Tibial artery (tissue), 4 donors: ENCODE data around the gene ACSBG1.

Source experiments
- DNase-seq, 2 donors: peaks; one replicate each; pipeline ENCODE4 v3.0.0-alpha.2; 2019
- H3K27ac ChIP-seq, 2 donors: fragments of 200-600 bp; sonication (generic) in 1 of 2; 1 replicate in 1 of 2; 2 replicates in 1 of 2; pipeline ENCODE4 v1.5.1; 2018 to 2019; ENCODE audit warnings: mild to moderate bottlenecking in 1 of 2
- H3K27me3 ChIP-seq, 2 donors: fragments of 200-600 bp; sonication (generic) in 1 of 2; one replicate each; pipeline versions ENCODE4 v1.5.1 to v1.6.0; 2016 to 2019
- H3K36me3 ChIP-seq, 3 donors: fragments of 200-600 bp; sonication (generic) in 2 of 3; one replicate each; pipeline ENCODE4 v1.5.1; 2016 to 2019; ENCODE audit warnings: mild to moderate bottlenecking in 2 of 3
- H3K4me1 ChIP-seq, 4 donors: fragments of 200-600 bp; sonication (generic) in 2 of 4; 1 replicate in 3 of 4; 2 replicates in 1 of 4; pipeline ENCODE4 v1.5.1; 2016 to 2019
- H3K4me3 ChIP-seq, 2 donors: fragments of 200-600 bp; sonication (generic) in 1 of 2; 1 replicate in 1 of 2; 2 replicates in 1 of 2; pipeline ENCODE4 v1.5.1; 2018 to 2019; ENCODE audit warnings: mild to moderate bottlenecking in 2 of 2
- H3K9me3 ChIP-seq, 3 donors: fragments of 200-600 bp; sonication (generic) in 1 of 3; one replicate each; pipeline ENCODE4 v1.5.1; 2016 to 2019
- intact Hi-C: fragments of 100-400 bp; cut with DNase I; formaldehyde crosslinking; loops from one replicate; pipeline ENCODE4 v1.15.0; 2023; ENCODE audit warnings: low total_unique reads
- TF ChIP-seq, protein P1 (sequence below), 2 experiments: fragments of 200-600 bp in 1 of 2; fragments of 450-650 bp in 1 of 2; IDR thresholded peaks; one replicate each; pipeline ENCODE4 v1.5.1; 2017 to 2019; ENCODE audit warnings: antibody characterized with exemption in 2 of 2, mild to moderate bottlenecking in 1 of 2, moderate library complexity in 1 of 2

Gene ACSBG1, protein sequence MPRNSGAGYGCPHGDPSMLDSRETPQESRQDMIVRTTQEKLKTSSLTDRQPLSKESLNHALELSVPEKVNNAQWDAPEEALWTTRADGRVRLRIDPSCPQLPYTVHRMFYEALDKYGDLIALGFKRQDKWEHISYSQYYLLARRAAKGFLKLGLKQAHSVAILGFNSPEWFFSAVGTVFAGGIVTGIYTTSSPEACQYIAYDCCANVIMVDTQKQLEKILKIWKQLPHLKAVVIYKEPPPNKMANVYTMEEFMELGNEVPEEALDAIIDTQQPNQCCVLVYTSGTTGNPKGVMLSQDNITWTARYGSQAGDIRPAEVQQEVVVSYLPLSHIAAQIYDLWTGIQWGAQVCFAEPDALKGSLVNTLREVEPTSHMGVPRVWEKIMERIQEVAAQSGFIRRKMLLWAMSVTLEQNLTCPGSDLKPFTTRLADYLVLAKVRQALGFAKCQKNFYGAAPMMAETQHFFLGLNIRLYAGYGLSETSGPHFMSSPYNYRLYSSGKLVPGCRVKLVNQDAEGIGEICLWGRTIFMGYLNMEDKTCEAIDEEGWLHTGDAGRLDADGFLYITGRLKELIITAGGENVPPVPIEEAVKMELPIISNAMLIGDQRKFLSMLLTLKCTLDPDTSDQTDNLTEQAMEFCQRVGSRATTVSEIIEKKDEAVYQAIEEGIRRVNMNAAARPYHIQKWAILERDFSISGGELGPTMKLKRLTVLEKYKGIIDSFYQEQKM

DNA sequence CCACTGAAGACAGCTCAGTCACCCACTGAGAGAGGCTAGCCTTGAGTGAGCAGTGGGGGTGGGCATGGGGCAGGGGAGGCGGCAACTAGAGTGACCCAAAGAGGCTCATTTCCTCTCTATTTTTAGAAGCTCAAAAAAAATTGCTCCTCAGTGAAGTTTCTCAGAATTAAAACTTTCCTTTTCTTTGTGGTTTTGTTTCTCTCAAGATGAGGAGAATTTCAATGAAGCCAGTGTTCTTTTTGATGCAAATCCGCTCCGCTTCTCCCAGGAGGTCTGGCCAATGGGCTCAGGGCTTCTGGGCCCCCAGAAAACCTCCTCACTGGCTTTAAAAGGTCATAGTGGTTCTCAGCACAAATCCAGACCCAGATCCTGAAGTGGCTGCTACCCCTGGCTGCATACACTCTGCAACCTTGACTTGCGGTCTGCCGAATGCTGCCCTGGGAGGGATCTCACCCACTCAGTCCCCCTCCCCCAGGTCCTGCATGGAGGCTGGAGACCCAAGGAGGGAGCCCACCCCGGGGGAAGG lies at the start of gene ACSBG1:
TSS of gene ACSBG1 (minus strand) at position 51 of the 526 bp plus-strand sequence. CDS start 64 bp downstream, outside the sequence.
- DNase-seq = no peak
- Histone ChIP-seq H3K4me3 (no peak within 1 kb of the TSS), H3K36me3 (no peaks in the 10 kb centered on the region), H3K27ac (no peak within 1 kb of the TSS), H3K4me1 (no peaks in the 10 kb centered on the region), H3K27me3 (peaks cover 0 to 16% of the 10 kb centered on the region in 2 donors), H3K9me3 (no peaks in the 10 kb centered on the region)
- intact Hi-C loops = loop anchor here (10.0 kb wide), 1 partner anchor 270 kb away; no protein-coding TSS in a partner anchor
- TF ChIP-seq, protein P1, sequence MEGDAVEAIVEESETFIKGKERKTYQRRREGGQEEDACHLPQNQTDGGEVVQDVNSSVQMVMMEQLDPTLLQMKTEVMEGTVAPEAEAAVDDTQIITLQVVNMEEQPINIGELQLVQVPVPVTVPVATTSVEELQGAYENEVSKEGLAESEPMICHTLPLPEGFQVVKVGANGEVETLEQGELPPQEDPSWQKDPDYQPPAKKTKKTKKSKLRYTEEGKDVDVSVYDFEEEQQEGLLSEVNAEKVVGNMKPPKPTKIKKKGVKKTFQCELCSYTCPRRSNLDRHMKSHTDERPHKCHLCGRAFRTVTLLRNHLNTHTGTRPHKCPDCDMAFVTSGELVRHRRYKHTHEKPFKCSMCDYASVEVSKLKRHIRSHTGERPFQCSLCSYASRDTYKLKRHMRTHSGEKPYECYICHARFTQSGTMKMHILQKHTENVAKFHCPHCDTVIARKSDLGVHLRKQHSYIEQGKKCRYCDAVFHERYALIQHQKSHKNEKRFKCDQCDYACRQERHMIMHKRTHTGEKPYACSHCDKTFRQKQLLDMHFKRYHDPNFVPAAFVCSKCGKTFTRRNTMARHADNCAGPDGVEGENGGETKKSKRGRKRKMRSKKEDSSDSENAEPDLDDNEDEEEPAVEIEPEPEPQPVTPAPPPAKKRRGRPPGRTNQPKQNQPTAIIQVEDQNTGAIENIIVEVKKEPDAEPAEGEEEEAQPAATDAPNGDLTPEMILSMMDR (IDR thresholded peaks at IDR 0.05) = no peak

DNA sequence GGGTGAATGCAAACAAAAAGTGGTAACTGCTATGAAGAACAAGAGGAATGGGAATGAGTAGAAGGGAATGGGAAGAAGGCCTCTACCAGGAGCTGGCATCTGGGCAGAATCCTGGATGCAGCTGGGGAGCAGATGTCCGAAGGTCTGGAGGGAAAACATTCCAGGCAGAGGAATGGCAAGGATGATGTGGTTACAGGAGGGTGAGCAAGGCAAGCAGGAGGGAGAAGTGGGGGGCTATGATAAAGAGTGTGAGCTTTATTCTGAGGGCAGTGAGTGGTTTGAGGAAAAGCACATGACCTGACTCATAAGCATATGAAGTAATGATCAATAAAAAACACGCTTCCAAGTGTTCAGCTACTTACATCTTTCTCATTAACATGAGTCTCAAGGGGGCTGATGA lies 48.0 kb upstream of the ACSBG1 start:
- Histone ChIP-seq H3K27me3 (no peaks in the 10 kb centered on the region), H3K27ac (no peak overlapping the region), H3K9me3 (no peaks in the 10 kb centered on the region), H3K4me1 (no peaks in the 10 kb centered on the region), H3K36me3 (peaks cover 28 to 96% (median 76%) of the 10 kb centered on the region in 3 donors), H3K4me3 (no peak overlapping the region)
- intact Hi-C loops = no loop called here
- DNase-seq = no peak
- TF ChIP-seq, protein P1 (IDR thresholded peaks at IDR 0.05) = no peak

DNA sequence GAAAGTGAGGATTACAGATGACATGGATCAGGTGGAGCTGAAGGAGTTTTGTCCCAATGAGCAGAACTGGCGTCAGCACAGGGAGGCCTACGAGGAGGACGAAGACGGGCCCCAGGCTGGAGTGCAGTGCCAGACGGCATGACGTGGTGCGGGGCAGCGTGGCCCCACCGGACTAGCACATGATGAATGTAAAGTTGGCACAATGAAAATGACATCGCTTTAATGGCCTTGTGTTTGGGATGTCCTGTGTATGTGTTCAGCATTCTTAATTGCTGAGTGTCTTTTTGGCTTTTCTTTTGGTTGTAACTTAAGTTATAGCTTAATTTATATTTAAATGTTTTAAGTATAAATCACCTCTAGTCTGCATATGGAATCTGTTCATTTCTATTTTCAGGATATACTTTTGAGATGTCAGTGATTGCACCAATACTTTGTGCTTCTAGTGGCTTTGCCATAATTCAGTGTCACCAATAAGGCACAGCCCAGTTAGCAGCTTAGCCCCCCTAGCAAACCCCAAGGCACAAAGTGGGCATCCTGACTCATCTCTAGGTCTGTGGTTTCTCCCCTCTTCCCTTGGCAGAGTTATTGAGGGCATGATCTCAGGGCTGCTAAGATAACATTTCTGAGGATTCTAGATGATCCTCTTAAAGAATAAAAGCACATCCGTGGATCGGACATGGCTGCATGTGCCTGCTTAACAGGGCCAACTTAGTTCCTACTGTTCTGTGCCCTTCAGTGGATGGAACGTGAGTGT lies 46.1 kb upstream of the ACSBG1 start:
- Histone ChIP-seq H3K36me3 (peaks cover 26 to 91% (median 67%) of the 10 kb centered on the region in 3 donors), H3K27ac (no peak overlapping the region)

DNA sequence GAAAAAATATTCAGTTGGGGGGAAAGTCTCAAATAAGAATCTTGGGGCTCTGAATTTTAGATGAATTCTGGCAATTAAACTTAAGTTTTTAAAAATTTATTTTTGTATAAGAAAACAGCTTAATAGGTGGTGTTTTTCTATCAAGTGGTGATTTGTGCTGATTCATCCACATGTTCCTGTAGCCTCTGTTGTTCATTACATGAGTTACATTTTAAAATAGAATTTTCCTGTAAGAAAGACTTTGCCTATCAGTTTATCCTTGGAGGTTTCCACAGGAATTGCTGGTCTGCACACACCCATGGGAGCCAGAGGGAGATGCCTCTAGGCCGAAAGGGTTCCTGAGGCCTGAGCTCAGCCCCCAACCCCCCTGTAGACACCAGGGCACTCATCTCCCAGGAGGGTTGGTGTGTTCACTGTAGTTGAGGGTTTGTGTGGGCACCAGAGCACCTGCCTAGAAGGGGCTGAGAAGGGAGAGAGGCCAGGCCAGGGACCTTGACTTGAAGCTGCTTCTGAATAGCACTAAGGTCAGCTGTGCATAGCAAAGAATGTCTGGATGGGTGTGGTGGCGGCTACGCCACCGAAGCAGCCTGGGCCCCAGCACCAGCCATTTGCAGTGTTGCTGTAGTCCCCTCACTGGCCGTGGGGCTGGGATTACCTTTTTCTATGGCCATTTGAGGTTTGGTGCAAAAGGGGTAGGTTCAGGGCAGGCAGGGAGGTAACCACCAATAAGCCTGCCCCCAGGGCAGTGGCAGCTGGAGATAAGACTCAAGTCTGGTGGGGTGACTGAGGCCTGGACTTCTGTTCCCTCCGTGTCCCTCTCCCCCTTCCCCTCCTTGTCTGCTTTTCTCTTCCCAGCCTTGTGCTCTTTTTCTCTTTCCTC lies 41.9 kb upstream of the ACSBG1 start:
- DNase-seq = no peak
- TF ChIP-seq, protein P1 (IDR thresholded peaks at IDR 0.05) = no peak
- intact Hi-C loops = no loop called here

More for the DNA sequence above, 46.1 kb upstream of the ACSBG1 start:
- no peak for DNase-seq
- no peaks in the 10 kb centered on the region for H3K27me3 ChIP-seq
- intact Hi-C loops = no loop called here
- no peaks in the 10 kb centered on the region for H3K9me3 ChIP-seq
- TF ChIP-seq, protein P1 (IDR thresholded peaks at IDR 0.05) = no peak
- no peaks in the 10 kb centered on the region for H3K4me1 ChIP-seq
- no peak overlapping the region for H3K4me3 ChIP-seq

More for the DNA sequence above, 41.9 kb upstream of the ACSBG1 start:
- Histone ChIP-seq H3K36me3 (peaks cover 5 to 73% (median 44%) of the 10 kb centered on the region in 3 donors), H3K27ac (no peak overlapping the region), H3K4me3 (no peak overlapping the region), H3K27me3 (no peaks in the 10 kb centered on the region), H3K9me3 (no peaks in the 10 kb centered on the region), H3K4me1 (no peaks in the 10 kb centered on the region)
